ENCODE data around the gene UBAP1. TPM values are rescaled to one million over a fixed set of nuclear protein-coding genes. Genes with fewer than 3 reads are reported as not detected.

The UBAP1 gene
- total and polyA plus RNA-seq, 2 donors (not counting 1 experiment from before 2014, with no cell fraction given): 20.4 to 27.0 TPM

DNA sequence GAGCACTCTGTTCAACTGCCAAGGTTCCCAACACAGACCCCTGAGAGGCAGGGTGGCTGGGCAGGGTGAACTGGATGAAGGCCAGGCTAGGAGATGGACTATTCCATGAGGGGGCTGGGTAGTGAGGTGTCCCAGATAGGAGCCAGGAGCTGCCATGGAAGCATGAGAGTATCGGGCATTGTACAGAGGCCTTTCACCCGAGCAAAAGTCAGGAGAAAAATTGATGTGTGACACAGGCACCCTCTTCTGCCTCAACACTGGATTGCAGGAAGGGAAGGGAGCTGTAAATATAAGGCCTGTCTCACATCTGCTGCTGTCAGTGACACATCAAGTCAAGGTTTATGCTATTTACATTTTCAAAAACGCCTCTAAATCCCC lies 74.6 kb downstream of the UBAP1 start:
- Mint-ChIP-seq H3K4me1 (peaks cover 13% of the 10 kb centered on the region), H3K27me3 (no peaks in the 10 kb centered on the region), H3K9me3 (ENCODE audit: insufficient read depth) (no peaks in the 10 kb centered on the region), H3K27ac (no peak overlapping the region), H3K4me3 (no peak overlapping the region)
- intact Hi-C loops (cut with micrococcal nuclease): loop anchor here (2.0 kb wide), 1 partner anchor 629 kb away; no protein-coding TSS in a partner anchor
- H3K4me3 ChIP-seq (ENCODE audit: control extremely low read depth in 1 of 5, extremely low read depth in 1 of 5, insufficient read depth in 1 of 5, low read depth in 2 of 5, low read length in 4 of 5): no peak overlapping the region
- DNase-seq (peak; percentile 18), ATAC-seq (ENCODE audit: low read depth) (no peak)
- no peaks in the 10 kb centered on the region for H3K9me3 ChIP-seq (ENCODE audit: control extremely low read depth in 1 of 3, control insufficient read depth in 2 of 3, insufficient read depth in 1 of 3, low read length in 2 of 3)
- ChIA-PET CTCF (interaction anchor here (0.6 to 3.2 kb wide), 9 partner anchors 11 to 631 kb away, joined by 3 to 41 read pairs (median 4); partner anchors contain the start of gene MYORG), POLR2A (interaction anchor here (0.6 kb wide), 1 partner anchor 205 kb away, joined by 3 read pairs; no protein-coding TSS in a partner anchor)
- H3K4me1 ChIP-seq (ENCODE audit: control insufficient read depth in 2 of 2, insufficient read depth in 2 of 2, low read length in 2 of 2): peaks cover 0 to 15% of the 10 kb centered on the region in 2 donors
- H2AFZ ChIP-seq (ENCODE audit: insufficient read depth, low read depth, low read length, poor library complexity, severe bottlenecking): no peak overlapping the region
- H3K27me3 ChIP-seq (replicated peaks in 1 of 4; ENCODE audit: control extremely low read depth in 1 of 4, control insufficient read depth in 3 of 4, insufficient read depth in 4 of 4, low read length in 3 of 4): no peaks in the 10 kb centered on the region
- H3K36me3 ChIP-seq (replicated peaks in 1 of 2; ENCODE audit: control extremely low read depth in 1 of 2, control insufficient read depth in 1 of 2, extremely low read depth in 1 of 2, insufficient read depth in 2 of 2, low read length in 1 of 2): peaks cover 3 to 43% of the 10 kb centered on the region in 2 experiments
- H3K79me2 ChIP-seq (ENCODE audit: control insufficient read depth, insufficient read depth, low read length): no peaks in the 10 kb centered on the region
- no peak overlapping the region for H3K27ac ChIP-seq (ENCODE audit: low read length in 2 of 2)
- peaks cover 41% of the 10 kb centered on the region for H4K20me1 ChIP-seq (ENCODE audit: control insufficient read depth, insufficient read depth, low read length, poor library complexity, severe bottlenecking)
- H3K9ac ChIP-seq (ENCODE audit: low read length): no peak overlapping the region
- no peak for TF ChIP-seq EZH2 (IDR thresholded peaks at IDR 0.05; ENCODE audit: borderline replicate concordance, insufficient read depth, low read depth, low read length, poor library complexity, severe bottlenecking)
- no peak overlapping the region for H3K4me2 ChIP-seq (replicated peaks; ENCODE audit: low read depth, low read length, poor library complexity, severe bottlenecking)
- 100% methylated on average over 2 of the region's 3 CpGs for WGBS (ENCODE audit: insufficient coverage)

DNA sequence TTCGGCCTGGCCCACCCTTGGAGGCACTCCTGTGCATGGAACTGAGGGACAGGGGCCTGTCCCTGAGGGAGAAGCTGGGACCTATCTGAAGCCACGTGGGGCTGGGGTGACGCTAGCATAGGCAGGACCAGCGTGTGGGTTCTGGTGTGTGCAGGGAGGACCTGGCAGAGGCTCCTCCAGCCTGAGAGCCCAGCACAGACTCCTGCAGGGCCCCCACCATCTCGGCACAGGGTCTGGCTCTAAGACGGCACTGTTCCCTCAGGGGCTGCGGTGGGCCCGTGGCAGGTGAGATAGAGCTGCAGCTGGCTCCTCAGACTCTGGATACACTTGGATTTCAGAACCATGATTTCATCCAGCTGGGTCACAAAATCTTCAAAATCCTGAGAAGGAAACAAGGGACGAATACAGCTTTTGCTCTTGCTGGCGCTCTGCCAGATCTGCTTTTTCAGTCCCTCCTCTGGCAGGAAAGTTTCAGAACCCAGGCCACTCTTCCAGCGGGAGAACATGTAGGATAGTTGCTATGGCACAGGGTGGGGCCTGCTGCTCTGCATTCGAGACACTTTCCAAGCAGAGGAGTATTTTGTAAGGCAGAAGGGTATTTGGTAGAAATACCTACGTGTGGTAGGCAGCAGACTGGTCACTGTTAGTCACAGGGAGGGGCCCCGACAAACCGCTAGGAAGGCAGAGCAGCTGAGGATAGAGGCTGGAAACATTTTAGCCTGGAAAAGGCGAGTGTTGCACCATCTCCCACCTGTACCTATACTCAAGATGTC lies 75.5 kb downstream of the UBAP1 start:
- peaks cover 13% of the 10 kb centered on the region for H3K4me1 Mint-ChIP-seq
- H3K4me2 ChIP-seq (replicated peaks; ENCODE audit: low read depth, low read length, poor library complexity, severe bottlenecking): no peak overlapping the region
- no peak overlapping the region for H3K4me3 ChIP-seq (ENCODE audit: control extremely low read depth in 1 of 5, extremely low read depth in 1 of 5, insufficient read depth in 1 of 5, low read depth in 2 of 5, low read length in 4 of 5)
- peaks cover 0 to 15% of the 10 kb centered on the region in 2 donors for H3K4me1 ChIP-seq (ENCODE audit: control insufficient read depth in 2 of 2, insufficient read depth in 2 of 2, low read length in 2 of 2)
- H3K27ac ChIP-seq (ENCODE audit: low read length in 2 of 2): no peak overlapping the region
- no peak overlapping the region for H2AFZ ChIP-seq (ENCODE audit: insufficient read depth, low read depth, low read length, poor library complexity, severe bottlenecking)
- H3K27me3 ChIP-seq (replicated peaks in 1 of 4; ENCODE audit: control extremely low read depth in 1 of 4, control insufficient read depth in 3 of 4, insufficient read depth in 4 of 4, low read length in 3 of 4): no peaks in the 10 kb centered on the region
- no peaks in the 10 kb centered on the region for H3K9me3 Mint-ChIP-seq (ENCODE audit: insufficient read depth)
- CTCF ChIA-PET: interaction anchor here (0.7 to 3.2 kb wide), 8 partner anchors 11 to 632 kb away, joined by 3 to 41 read pairs (median 6); partner anchors contain the start of gene MYORG
- no peak overlapping the region for H3K4me3 Mint-ChIP-seq
- no peak for TF ChIP-seq EZH2 (IDR thresholded peaks at IDR 0.05; ENCODE audit: borderline replicate concordance, insufficient read depth, low read depth, low read length, poor library complexity, severe bottlenecking)
- TF ChIP-seq, protein P1, sequence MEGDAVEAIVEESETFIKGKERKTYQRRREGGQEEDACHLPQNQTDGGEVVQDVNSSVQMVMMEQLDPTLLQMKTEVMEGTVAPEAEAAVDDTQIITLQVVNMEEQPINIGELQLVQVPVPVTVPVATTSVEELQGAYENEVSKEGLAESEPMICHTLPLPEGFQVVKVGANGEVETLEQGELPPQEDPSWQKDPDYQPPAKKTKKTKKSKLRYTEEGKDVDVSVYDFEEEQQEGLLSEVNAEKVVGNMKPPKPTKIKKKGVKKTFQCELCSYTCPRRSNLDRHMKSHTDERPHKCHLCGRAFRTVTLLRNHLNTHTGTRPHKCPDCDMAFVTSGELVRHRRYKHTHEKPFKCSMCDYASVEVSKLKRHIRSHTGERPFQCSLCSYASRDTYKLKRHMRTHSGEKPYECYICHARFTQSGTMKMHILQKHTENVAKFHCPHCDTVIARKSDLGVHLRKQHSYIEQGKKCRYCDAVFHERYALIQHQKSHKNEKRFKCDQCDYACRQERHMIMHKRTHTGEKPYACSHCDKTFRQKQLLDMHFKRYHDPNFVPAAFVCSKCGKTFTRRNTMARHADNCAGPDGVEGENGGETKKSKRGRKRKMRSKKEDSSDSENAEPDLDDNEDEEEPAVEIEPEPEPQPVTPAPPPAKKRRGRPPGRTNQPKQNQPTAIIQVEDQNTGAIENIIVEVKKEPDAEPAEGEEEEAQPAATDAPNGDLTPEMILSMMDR (IDR thresholded peaks at IDR 0.05): no peak
- ATAC-seq (ENCODE audit: low read depth) (no peak), DNase-seq (no peak)
- 98% methylated on average over 15 of the region's 16 CpGs for WGBS (ENCODE audit: insufficient coverage)
- POLR2A ChIA-PET: interaction anchor here (0.6 kb wide), 1 partner anchor 206 kb away, joined by 3 read pairs; no protein-coding TSS in a partner anchor
- no peak overlapping the region for H3K9ac ChIP-seq (ENCODE audit: low read length)
- H3K27ac Mint-ChIP-seq: no peak overlapping the region
- H3K27me3 Mint-ChIP-seq: no peaks in the 10 kb centered on the region
- no peaks in the 10 kb centered on the region for H3K79me2 ChIP-seq (ENCODE audit: control insufficient read depth, insufficient read depth, low read length)
- intact Hi-C loops (cut with micrococcal nuclease): no loop called here
- peaks cover 3 to 34% of the 10 kb centered on the region in 2 experiments for H3K36me3 ChIP-seq (replicated peaks in 1 of 2; ENCODE audit: control extremely low read depth in 1 of 2, control insufficient read depth in 1 of 2, extremely low read depth in 1 of 2, insufficient read depth in 2 of 2, low read length in 1 of 2)
- H3K9me3 ChIP-seq (ENCODE audit: control extremely low read depth in 1 of 3, control insufficient read depth in 2 of 3, insufficient read depth in 1 of 3, low read length in 2 of 3): no peaks in the 10 kb centered on the region
- peaks cover 32% of the 10 kb centered on the region for H4K20me1 ChIP-seq (ENCODE audit: control insufficient read depth, insufficient read depth, low read length, poor library complexity, severe bottlenecking)

Data from B cell (primary cell).